Measurements from ENCODE around the gene BSPRY.

DNA sequence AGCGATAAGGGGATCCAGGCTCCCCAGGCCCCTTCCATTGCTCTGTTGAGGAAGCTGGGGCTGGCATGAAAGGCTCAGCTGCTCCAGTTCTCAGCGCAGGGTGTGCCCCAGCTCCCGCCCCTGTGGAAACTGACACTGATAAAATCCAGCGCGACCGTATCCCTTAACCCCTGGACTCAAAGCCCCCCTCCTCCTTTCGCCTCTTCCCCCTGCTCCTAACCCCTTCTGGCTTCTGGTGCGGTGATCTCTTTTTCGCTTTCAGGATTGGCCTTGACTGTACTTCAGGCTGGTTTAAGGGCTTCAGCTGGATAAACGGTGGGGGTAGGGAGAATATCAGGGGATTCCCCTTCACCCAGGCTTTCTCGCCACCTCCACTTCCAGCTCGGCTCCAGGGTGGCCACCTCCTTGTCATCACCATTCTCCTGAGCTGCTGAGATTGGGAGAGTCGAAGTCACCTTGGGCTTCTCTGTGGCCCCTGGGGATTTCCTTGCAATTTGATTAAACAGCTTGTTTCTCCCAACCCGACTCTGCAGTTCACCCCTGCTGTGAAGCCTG, 843 bp downstream of the BSPRY start:
- TF ChIP-seq CTCF (IDR thresholded peaks at IDR 0.05; ENCODE audit: insufficient read depth, low read depth, low read length) = no peak
- peak; percentile 43 for TF ChIP-seq EZH2 (IDR thresholded peaks at IDR 0.05; ENCODE audit: insufficient read depth, low read length)

All from astrocyte (in vitro differentiated cells and primary cell).